Measurements from ENCODE around the gene CTNNBL1.

CTNNBL1 gene

DNA sequence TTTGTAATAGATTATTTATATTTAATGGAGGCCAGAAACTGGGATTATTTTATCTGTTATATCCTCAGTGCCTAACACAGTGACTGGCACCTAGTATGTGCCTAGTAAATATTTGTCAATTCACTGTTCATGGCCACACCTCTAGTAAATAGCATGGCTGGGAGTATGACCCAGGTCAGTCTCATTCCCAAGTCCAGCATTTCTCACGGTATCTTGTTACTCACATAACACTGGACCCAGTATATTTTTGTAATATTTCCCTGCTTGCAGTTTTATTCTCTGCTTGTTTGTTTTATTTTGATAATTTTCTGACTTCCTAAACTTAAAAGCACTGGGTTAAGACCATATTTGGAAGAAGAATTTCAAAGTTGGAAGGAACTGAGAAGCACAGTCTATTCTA is 47.7 kb downstream of the CTNNBL1 start:
- no peak overlapping the region for H3K27ac ChIP-seq (replicated peaks)
- no peak overlapping the region for H3K4me3 ChIP-seq (replicated peaks; ENCODE audit: insufficient read depth, low read length)
- DNase-seq (ENCODE audit: low read depth in 1 of 2, low spot score in 1 of 2) = no peak
- TF ChIP-seq, protein P1, sequence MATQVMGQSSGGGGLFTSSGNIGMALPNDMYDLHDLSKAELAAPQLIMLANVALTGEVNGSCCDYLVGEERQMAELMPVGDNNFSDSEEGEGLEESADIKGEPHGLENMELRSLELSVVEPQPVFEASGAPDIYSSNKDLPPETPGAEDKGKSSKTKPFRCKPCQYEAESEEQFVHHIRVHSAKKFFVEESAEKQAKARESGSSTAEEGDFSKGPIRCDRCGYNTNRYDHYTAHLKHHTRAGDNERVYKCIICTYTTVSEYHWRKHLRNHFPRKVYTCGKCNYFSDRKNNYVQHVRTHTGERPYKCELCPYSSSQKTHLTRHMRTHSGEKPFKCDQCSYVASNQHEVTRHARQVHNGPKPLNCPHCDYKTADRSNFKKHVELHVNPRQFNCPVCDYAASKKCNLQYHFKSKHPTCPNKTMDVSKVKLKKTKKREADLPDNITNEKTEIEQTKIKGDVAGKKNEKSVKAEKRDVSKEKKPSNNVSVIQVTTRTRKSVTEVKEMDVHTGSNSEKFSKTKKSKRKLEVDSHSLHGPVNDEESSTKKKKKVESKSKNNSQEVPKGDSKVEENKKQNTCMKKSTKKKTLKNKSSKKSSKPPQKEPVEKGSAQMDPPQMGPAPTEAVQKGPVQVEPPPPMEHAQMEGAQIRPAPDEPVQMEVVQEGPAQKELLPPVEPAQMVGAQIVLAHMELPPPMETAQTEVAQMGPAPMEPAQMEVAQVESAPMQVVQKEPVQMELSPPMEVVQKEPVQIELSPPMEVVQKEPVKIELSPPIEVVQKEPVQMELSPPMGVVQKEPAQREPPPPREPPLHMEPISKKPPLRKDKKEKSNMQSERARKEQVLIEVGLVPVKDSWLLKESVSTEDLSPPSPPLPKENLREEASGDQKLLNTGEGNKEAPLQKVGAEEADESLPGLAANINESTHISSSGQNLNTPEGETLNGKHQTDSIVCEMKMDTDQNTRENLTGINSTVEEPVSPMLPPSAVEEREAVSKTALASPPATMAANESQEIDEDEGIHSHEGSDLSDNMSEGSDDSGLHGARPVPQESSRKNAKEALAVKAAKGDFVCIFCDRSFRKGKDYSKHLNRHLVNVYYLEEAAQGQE (IDR thresholded peaks at IDR 0.05; ENCODE audit: insufficient replicate concordance, low read depth) = no peak
- no peak for TF ChIP-seq SPI1 (IDR thresholded peaks at IDR 0.05; ENCODE audit: borderline replicate concordance, low read depth)
- TF ChIP-seq, protein P2, sequence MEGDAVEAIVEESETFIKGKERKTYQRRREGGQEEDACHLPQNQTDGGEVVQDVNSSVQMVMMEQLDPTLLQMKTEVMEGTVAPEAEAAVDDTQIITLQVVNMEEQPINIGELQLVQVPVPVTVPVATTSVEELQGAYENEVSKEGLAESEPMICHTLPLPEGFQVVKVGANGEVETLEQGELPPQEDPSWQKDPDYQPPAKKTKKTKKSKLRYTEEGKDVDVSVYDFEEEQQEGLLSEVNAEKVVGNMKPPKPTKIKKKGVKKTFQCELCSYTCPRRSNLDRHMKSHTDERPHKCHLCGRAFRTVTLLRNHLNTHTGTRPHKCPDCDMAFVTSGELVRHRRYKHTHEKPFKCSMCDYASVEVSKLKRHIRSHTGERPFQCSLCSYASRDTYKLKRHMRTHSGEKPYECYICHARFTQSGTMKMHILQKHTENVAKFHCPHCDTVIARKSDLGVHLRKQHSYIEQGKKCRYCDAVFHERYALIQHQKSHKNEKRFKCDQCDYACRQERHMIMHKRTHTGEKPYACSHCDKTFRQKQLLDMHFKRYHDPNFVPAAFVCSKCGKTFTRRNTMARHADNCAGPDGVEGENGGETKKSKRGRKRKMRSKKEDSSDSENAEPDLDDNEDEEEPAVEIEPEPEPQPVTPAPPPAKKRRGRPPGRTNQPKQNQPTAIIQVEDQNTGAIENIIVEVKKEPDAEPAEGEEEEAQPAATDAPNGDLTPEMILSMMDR (IDR thresholded peaks at IDR 0.05; ENCODE audit: insufficient read depth, low read length) = no peak
- TF ChIP-seq POLR2AphosphoS5 (IDR thresholded peaks at IDR 0.05; ENCODE audit: low read depth) = no peak
- TF ChIP-seq GABPA (IDR thresholded peaks at IDR 0.05; ENCODE audit: low read depth) = no peak
- H3K27me3 ChIP-seq (ENCODE audit: insufficient read depth, poor library complexity, severe bottlenecking) = no peaks in the 10 kb centered on the region

DNA sequence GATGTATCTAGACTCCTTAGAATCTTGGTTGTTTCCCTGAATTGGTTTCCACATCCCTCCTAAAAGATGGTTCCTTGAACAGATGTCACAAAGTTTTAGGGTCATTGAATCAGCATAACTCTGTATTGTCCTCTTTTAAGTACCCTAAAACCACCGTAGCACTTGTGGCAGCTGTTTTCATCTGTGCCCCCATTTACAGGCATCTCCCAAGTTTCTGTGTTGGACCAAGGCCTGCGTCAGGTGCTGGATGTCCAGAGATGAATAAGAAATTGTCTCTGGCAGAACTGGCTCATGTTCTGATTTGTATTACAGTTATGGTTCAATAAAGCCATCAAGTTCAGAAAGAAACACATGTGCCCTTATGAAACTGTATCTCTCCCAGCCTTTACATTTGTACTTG is 48.3 kb downstream of the CTNNBL1 start:
- DNase-seq (ENCODE audit: low read depth in 1 of 2, low spot score in 1 of 2) = no peak
- TF ChIP-seq GABPA (IDR thresholded peaks at IDR 0.05; ENCODE audit: low read depth) (no peak), SPI1 (IDR thresholded peaks at IDR 0.05; ENCODE audit: borderline replicate concordance, low read depth) (no peak), POLR2AphosphoS5 (IDR thresholded peaks at IDR 0.05; ENCODE audit: low read depth) (no peak)
- TF ChIP-seq, protein P1 (IDR thresholded peaks at IDR 0.05; ENCODE audit: insufficient replicate concordance, low read depth) = no peak
- TF ChIP-seq, protein P2 (IDR thresholded peaks at IDR 0.05; ENCODE audit: insufficient read depth, low read length) = no peak
- no peaks in the 10 kb centered on the region for H3K27me3 ChIP-seq (ENCODE audit: insufficient read depth, poor library complexity, severe bottlenecking)
- H3K27ac ChIP-seq (replicated peaks) = no peak overlapping the region
- no peak overlapping the region for H3K4me3 ChIP-seq (replicated peaks; ENCODE audit: insufficient read depth, low read length)

DNA sequence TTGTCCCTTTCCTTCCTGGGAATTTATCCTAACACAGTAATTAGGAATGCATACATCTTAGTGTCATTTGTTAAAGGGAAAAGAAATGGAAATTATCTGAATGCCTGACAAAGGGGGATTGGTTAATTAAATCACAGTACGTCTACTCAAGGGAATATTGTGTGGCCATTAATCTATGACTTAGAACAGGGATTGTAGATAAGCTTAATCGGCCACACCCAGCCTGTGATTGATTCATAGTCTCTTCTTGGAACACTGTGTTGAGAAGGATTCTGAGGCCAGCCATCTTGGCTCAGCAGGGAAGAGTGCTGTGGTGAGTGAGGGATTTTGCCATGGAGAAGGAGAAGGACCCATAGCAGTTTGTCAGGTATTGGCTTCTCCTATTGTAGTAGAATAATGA is 50.5 kb downstream of the CTNNBL1 start:
- TF ChIP-seq, protein P2 (IDR thresholded peaks at IDR 0.05; ENCODE audit: insufficient read depth, low read length) = no peak
- TF ChIP-seq, protein P1 (IDR thresholded peaks at IDR 0.05; ENCODE audit: insufficient replicate concordance, low read depth) = no peak
- no peak for TF ChIP-seq POLR2AphosphoS5 (IDR thresholded peaks at IDR 0.05; ENCODE audit: low read depth)
- TF ChIP-seq GABPA (IDR thresholded peaks at IDR 0.05; ENCODE audit: low read depth) = no peak
- no peak for TF ChIP-seq SPI1 (IDR thresholded peaks at IDR 0.05; ENCODE audit: borderline replicate concordance, low read depth)
- H3K27me3 ChIP-seq (ENCODE audit: insufficient read depth, poor library complexity, severe bottlenecking) = no peaks in the 10 kb centered on the region
- DNase-seq (ENCODE audit: low read depth in 1 of 2, low spot score in 1 of 2) = no peak

More for the DNA sequence above, 50.5 kb downstream of the CTNNBL1 start:
- Histone ChIP-seq H3K4me3 (replicated peaks; ENCODE audit: insufficient read depth, low read length) (no peak overlapping the region), H3K27ac (replicated peaks) (no peak overlapping the region)
